ENCODE results near the gene MRTFB.

The MRTFB gene

GRCh38 chr16:14219983-14220382 lies 148.9 kb downstream of the MRTFB start:
- in situ Hi-C loops (cut with MboI; ENCODE audit: low sequenced_read_pairs) = no loop called here

DNA sequence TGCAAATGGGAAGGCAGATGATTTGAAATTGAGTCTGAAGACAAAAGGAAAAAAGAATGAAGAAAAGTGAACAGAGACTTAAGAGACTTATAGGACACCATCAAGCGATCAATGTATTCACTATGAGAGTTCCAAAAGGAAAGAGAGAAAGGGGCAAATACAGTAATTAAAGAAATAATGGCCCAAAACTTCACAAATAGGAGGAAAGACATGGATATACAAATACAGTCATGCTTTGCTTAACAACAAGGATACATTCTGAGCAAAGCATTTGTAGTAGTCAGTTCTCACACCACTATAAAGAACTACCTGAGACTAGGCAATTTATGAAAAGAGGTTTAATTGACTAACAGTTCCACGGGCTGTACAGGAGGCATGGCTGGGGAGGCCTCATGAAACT lies 152.5 kb downstream of the MRTFB start:
- in situ Hi-C loops (cut with MboI; ENCODE audit: low sequenced_read_pairs) = no loop called here

DNA sequence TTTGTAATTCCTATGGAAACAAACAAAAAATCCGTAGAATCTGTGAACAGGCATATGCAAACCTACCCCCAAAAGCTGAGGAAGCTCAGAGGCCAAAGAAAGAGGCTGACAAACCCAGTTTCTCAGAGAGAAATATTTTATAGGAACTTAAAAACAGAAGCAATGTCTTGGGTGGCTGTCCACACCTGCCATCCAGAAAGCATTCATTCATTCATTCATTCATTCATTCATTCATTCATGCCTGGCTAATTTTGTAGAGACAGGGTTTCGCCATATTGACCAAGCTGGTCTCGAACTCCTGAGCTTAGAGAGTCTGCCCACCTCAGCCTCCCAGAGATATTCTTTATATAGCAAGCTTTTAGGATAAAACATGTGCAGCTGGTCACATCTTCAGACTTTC lies 154.3 kb downstream of the MRTFB start:
- in situ Hi-C loops (cut with MboI; ENCODE audit: low sequenced_read_pairs) = no loop called here

GRCh38 chr16:14232106-14232864 lies 161.2 kb downstream of the MRTFB start:
- in situ Hi-C loops (cut with MboI; ENCODE audit: low sequenced_read_pairs) = no loop called here

DNA sequence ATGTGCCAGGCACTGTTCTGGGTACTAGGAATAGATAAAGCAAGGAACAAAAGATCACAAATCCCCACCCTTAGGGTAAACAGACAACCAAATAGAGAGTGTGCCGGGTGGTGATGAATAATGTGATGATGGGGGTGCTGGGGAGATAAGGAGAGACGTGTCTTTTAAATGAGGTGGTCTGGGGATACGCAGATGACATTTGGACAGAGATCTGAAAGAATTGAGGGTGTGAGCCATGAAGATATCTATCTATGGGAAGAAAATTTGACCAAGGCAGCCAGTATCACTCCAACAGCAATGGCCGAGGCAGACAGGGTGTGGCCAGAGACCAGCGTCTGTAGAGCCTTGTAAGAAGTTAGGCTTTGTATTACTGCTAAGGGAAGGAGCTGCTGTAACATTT lies 165.3 kb downstream of the MRTFB start:
- in situ Hi-C loops (cut with MboI; ENCODE audit: low sequenced_read_pairs) = no loop called here

DNA sequence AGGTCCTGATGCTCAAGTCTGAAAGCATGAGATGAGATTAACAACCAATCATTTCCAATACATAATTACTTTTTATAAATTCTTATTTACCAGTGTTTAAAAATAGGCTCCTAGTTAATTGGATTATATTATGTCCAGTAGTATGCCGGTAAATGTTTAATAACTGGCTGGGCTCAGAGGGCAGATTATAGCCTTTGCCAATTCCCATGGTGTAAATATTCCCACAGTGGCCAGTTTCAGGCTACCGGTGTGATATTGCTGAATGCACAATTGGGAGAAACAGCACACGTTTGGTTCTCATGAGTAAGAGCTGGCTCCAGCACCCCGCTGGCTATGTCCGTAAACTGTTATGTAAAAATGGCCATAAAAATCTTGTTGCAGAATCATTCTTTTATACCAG lies 167.6 kb downstream of the MRTFB start:
- in situ Hi-C loops (cut with MboI; ENCODE audit: low sequenced_read_pairs) = no loop called here

GRCh38 chr16:14239791-14240190 lies 168.7 kb downstream of the MRTFB start:
- in situ Hi-C loops (cut with MboI; ENCODE audit: low sequenced_read_pairs) = no loop called here

GRCh38 chr16:14240219-14240843 lies 169.2 kb downstream of the MRTFB start:
- in situ Hi-C loops (cut with MboI; ENCODE audit: low sequenced_read_pairs) = no loop called here

- in situ Hi-C loops (cut with MboI; ENCODE audit: low sequenced_read_pairs) = no loop called here
Observed at GRCh38 chr16:14240964-14241363, 169.8 kb downstream of the MRTFB start.

GRCh38 chr16:14241631-14242030 lies 170.5 kb downstream of the MRTFB start:
- in situ Hi-C loops (cut with MboI; ENCODE audit: low sequenced_read_pairs) = no loop called here

- in situ Hi-C loops (cut with MboI; ENCODE audit: low sequenced_read_pairs) = no loop called here
Observed at GRCh38 chr16:14242769-14243168, 171.7 kb downstream of the MRTFB start.

DNA sequence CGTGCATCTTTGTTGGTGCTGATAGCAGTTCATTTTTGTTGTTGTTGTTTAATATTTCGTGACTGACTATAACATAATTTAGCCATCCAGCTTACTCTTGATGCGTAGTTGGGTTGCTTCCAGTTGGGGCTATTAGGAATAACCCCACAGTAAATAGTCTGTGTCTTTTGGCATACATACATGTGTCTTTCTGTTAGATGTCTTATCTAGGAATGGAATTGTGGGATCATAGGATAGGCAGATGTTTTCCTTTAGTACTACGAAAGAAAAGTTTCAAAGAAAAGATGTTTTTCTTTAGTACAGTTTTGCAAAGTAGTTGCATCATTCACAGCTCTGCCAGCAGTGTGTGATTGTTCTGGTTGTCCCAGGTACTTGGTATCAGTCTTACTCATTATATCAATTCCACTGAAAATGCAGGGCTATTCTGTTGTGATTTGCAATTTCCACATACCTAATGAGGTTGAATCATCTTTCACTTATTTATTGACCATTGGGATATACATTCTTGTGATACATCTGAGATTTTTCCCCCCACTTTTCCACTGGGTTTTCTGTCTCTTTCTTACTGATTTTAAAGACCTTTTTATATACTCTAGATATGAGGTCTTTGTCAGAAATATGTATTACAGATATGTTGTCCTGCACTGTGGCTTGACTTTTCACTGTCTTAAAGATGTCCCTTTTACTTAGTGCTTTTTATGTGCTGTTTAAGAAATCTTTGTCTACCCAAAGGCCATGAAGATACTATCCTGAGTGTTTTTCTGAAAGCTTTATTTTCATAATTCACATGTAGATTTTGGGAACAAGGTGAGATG lies 173.3 kb downstream of the MRTFB start:
- in situ Hi-C loops (cut with MboI; ENCODE audit: low sequenced_read_pairs) = no loop called here

DNA sequence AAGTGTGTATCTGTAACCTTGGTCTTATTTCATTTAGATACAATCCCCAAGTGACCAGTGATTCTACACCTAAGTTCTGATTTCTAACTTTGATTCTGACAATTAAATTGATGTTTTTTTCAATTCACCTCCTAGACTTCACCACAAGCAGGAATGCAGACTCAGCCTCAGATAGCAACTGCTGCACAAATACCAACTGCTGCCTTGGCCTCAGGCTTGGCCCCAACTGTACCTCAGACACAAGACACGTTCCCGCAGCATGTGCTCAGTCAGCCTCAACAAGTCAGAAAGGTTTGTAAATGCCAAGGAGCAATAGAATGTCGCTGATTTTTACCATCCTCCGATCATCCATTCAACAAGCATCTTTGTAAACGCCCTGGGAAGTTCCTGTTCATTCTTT lies 177.7 kb downstream of the MRTFB start:
- in situ Hi-C loops (cut with MboI; ENCODE audit: low sequenced_read_pairs) = no loop called here

DNA sequence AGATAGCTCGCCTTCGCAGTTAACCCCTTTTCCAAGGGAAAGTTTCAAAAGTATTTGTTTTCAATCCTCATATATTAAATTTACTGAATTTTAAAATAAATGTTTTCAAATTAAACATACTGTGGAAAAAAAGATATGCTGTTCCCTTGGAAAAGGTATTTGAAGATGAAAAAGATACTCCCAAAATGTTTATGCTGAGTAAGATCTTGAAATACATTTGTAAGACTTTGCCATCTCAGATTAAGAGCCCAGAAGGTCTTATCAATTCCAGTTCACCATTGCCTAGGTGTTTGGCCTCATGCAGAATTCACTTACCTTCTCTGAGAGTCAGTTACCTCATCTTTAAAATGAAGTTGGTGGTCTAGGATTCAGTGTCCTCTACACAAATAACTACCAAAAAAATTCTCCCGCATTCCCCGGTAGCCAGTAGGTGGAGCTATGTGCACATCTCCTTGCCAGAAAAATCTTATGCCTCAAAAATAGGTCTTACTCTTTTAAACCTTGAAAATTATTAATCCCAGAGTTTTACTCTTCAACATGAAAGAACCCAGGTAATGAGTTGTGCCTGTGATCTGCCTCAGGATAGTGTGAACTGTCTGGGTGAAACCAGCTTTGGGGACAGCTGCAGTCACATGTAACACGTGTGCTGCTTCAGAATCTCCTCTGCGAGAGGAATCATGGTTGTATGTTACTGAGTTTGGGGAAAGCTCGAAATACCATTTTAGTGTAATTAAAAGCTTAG lies 178.3 kb downstream of the MRTFB start:
- in situ Hi-C loops (cut with MboI; ENCODE audit: low sequenced_read_pairs) = no loop called here

GRCh38 chr16:14251419-14251818 lies 180.3 kb downstream of the MRTFB start:
- in situ Hi-C loops (cut with MboI; ENCODE audit: low sequenced_read_pairs) = no loop called here

DNA sequence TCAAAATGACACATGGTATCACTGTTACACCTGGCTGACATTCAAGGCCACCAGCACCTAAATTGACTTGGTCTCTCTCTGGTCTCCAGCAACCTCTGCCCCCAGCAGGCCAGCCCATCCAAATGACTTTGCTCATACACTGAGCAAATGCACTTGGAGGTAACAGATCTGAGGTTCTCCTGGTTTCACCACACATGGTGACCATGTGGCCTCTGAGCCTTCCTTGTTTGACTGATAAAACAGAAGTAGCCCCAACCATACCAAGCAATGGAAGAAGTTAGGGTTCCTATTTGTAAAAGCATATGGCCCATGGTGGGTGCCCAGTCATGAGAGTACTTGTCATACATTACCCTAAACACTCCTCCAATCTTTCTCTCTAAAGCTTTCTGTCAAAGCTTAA lies 181.7 kb downstream of the MRTFB start:
- in situ Hi-C loops (cut with MboI; ENCODE audit: low sequenced_read_pairs) = no loop called here

GRCh38 chr16:14263011-14263410 lies 191.9 kb downstream of the MRTFB start:
- in situ Hi-C loops (cut with MboI; ENCODE audit: low sequenced_read_pairs) = no loop called here

GRCh38 chr16:14263769-14264168 lies 192.7 kb downstream of the MRTFB start:
- in situ Hi-C loops (cut with MboI; ENCODE audit: low sequenced_read_pairs) = no loop called here

DNA sequence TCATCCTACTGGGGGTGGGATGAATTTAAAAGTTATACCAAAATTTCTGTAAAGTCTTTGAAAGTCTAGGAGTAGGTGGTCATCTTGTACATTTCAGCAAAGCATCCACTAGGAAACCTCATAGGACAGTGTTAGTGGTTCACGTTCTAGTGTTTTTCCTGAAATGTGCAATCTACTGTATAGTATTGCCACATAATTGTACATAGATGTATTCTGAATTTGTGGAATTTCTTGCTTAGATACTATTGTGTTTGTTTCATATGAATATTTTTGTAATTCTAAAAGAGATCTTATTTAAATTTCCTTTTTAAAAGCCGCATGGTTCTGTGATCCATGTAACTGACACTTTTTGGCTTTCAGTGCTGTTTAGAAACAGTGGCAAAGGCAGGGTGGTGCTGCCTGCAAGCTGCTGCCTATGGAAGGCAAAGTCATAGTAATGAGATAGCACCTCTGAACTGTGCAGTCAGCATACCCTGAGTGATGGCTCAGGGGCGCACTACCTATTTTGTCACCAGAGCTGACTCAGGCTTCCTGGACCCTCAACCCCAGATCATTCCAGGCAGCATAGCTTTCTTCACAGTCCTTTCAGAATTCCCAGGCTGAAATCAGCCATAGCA lies 193.3 kb downstream of the MRTFB start:
- in situ Hi-C loops (cut with MboI; ENCODE audit: low sequenced_read_pairs) = no loop called here

DNA sequence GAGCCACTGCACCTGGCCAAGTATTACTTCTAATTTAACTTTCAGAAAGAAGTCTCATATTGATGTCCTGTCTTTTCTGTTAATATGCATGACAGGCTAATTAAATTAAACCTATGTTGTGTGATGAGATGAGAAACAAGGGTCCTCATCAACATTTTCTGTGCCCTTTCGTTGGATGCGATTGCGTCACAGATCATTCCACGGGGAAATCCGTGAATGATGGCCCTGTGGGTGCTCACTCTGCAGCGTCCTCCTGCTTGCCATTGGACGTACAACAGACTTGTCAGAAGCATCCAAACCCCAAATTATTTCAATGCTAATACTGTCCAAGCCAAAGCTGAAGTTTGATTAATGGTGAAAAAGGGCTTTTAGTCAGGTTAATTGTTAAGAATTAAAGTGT lies 197.0 kb downstream of the MRTFB start:
- in situ Hi-C loops (cut with MboI; ENCODE audit: low sequenced_read_pairs) = no loop called here

- in situ Hi-C loops (cut with MboI; ENCODE audit: low sequenced_read_pairs) = no loop called here
Observed at GRCh38 chr16:14275934-14276333, 204.8 kb downstream of the MRTFB start.
